ENCODE measurements around the gene CEP85L.

Gene CEP85L

DNA sequence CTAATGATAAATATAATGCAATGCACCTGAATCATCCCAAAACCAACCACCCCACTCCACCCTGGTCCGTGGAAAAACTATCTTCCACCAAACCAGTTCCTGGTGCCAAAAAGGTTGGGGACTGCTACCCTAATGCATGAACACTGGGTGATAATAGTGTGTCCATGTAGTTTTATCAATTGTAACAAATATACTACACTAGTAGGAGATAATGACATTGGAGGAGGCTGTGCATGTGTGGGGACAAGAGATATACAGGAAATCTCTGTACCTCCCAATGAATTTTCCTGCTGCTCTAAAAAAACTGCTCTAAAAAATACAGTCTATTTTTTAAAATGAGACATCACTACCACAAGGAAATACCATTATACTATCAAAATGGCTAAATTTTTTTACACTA lies 20.5 kb downstream of the CEP85L start:
- no peak for TF ChIP-seq EZH2 (IDR thresholded peaks at IDR 0.05; ENCODE audit: borderline replicate concordance, low read depth, low read length, severe bottlenecking)
- TF ChIP-seq, protein P1, sequence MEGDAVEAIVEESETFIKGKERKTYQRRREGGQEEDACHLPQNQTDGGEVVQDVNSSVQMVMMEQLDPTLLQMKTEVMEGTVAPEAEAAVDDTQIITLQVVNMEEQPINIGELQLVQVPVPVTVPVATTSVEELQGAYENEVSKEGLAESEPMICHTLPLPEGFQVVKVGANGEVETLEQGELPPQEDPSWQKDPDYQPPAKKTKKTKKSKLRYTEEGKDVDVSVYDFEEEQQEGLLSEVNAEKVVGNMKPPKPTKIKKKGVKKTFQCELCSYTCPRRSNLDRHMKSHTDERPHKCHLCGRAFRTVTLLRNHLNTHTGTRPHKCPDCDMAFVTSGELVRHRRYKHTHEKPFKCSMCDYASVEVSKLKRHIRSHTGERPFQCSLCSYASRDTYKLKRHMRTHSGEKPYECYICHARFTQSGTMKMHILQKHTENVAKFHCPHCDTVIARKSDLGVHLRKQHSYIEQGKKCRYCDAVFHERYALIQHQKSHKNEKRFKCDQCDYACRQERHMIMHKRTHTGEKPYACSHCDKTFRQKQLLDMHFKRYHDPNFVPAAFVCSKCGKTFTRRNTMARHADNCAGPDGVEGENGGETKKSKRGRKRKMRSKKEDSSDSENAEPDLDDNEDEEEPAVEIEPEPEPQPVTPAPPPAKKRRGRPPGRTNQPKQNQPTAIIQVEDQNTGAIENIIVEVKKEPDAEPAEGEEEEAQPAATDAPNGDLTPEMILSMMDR (IDR thresholded peaks at IDR 0.05; ENCODE audit: borderline replicate concordance, extremely low read depth, low read length, poor library complexity, severe bottlenecking): no peak
- H3K36me3 ChIP-seq (ENCODE audit: insufficient read depth, low read length): peaks cover 55% of the 10 kb centered on the region
- H3K9me3 ChIP-seq (ENCODE audit: insufficient read depth, low read length, severe bottlenecking): peaks cover 15% of the 10 kb centered on the region
- no peak for DNase-seq
- H3K4me1 ChIP-seq (ENCODE audit: insufficient read depth, low read length): no peaks in the 10 kb centered on the region
- H3K79me2 ChIP-seq (ENCODE audit: insufficient read depth, low read length): peaks cover 99% of the 10 kb centered on the region
- no peak overlapping the region for H3K4me2 ChIP-seq (ENCODE audit: insufficient read depth, low read length)
- peaks cover 2% of the 10 kb centered on the region; the same call in 1 of the 2 replicates for H4K20me1 ChIP-seq (ENCODE audit: insufficient read depth, low read length)
- no peak overlapping the region for H3K4me3 ChIP-seq (ENCODE audit: low read depth in 1 of 2, low read length in 2 of 2)
- ATAC-seq (ENCODE audit: insufficient read depth, low read depth): no peak
- H3K27me3 ChIP-seq (ENCODE audit: insufficient read depth, low read length, poor library complexity): no peaks in the 10 kb centered on the region
- no peak overlapping the region for H3K9ac ChIP-seq (ENCODE audit: low read depth, low read length)
- H2AFZ ChIP-seq (ENCODE audit: low read depth, low read length): no peak overlapping the region
- no peak overlapping the region for H3K27ac ChIP-seq (ENCODE audit: low read length)

DNA sequence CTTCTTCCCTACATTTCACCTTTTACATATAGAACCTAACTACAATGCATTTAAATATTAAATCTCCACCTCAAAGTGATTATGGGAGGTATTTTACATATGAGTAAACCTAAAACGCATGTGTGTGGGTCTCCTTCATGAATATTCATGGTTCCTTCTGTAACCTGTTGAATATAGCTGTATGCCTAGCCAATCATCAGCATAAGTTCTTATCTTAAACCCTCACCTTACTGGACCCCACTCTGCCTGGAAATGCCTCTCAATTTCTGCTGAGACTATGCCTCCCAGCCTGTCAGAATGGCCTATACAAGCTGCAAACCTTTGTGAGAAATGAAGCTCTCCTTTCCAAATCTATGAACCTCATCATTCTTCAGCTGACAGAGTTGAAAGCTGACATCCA lies 21.3 kb downstream of the CEP85L start:
- Histone ChIP-seq H3K9ac (ENCODE audit: low read depth, low read length) (no peak overlapping the region), H3K4me1 (ENCODE audit: insufficient read depth, low read length) (no peaks in the 10 kb centered on the region), H3K27me3 (ENCODE audit: insufficient read depth, low read length, poor library complexity) (no peaks in the 10 kb centered on the region), H3K79me2 (ENCODE audit: insufficient read depth, low read length) (peaks cover 99% of the 10 kb centered on the region), H3K4me3 (ENCODE audit: low read depth in 1 of 2, low read length in 2 of 2) (no peak overlapping the region), H4K20me1 (ENCODE audit: insufficient read depth, low read length) (peaks cover 2% of the 10 kb centered on the region; the same call in 1 of the 2 replicates), H3K9me3 (ENCODE audit: insufficient read depth, low read length, severe bottlenecking) (peaks cover 18% of the 10 kb centered on the region), H3K36me3 (ENCODE audit: insufficient read depth, low read length) (peaks cover 60% of the 10 kb centered on the region), H2AFZ (ENCODE audit: low read depth, low read length) (no peak overlapping the region), H3K4me2 (ENCODE audit: insufficient read depth, low read length) (no peak overlapping the region), H3K27ac (ENCODE audit: low read length) (no peak overlapping the region)
- ATAC-seq (ENCODE audit: insufficient read depth, low read depth): no peak
- no peak for TF ChIP-seq EZH2 (IDR thresholded peaks at IDR 0.05; ENCODE audit: borderline replicate concordance, low read depth, low read length, severe bottlenecking)
- TF ChIP-seq, protein P1 (IDR thresholded peaks at IDR 0.05; ENCODE audit: borderline replicate concordance, extremely low read depth, low read length, poor library complexity, severe bottlenecking): no peak
- DNase-seq: no peak

DNA sequence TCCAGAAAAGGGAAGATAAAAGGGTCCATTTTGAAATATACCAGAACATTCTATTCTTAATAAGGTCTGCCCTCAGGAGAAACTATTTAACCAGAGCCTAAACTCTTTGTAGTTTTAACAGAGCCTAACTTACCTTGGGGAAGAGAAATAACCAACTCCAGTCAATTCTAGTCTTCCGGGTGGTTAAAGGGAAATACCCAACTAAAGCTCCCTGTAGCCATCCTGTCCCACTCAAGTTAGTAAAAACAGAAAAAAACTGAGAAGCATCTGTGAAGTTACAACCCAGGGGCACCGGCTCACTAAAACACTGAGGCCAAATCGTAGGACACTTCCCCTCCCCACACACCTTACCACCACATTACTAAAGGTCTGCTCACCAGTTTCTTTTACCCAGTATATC lies 23.7 kb downstream of the CEP85L start:
- H3K36me3 ChIP-seq (ENCODE audit: insufficient read depth, low read length): peaks cover 60% of the 10 kb centered on the region
- H2AFZ ChIP-seq (ENCODE audit: low read depth, low read length): no peak overlapping the region
- no peaks in the 10 kb centered on the region for H3K27me3 ChIP-seq (ENCODE audit: insufficient read depth, low read length, poor library complexity)
- no peak overlapping the region for H3K27ac ChIP-seq (ENCODE audit: low read length)
- H3K4me2 ChIP-seq (ENCODE audit: insufficient read depth, low read length): no peak overlapping the region
- ATAC-seq (ENCODE audit: insufficient read depth, low read depth) (no peak), DNase-seq (no peak)
- H3K4me3 ChIP-seq (ENCODE audit: low read depth in 1 of 2, low read length in 2 of 2): no peak overlapping the region
- TF ChIP-seq, protein P1 (IDR thresholded peaks at IDR 0.05; ENCODE audit: borderline replicate concordance, extremely low read depth, low read length, poor library complexity, severe bottlenecking): no peak
- TF ChIP-seq EZH2 (IDR thresholded peaks at IDR 0.05; ENCODE audit: borderline replicate concordance, low read depth, low read length, severe bottlenecking): no peak
- H4K20me1 ChIP-seq (ENCODE audit: insufficient read depth, low read length): peaks cover 21% of the 10 kb centered on the region; the same call in 1 of the 2 replicates
- H3K79me2 ChIP-seq (ENCODE audit: insufficient read depth, low read length): peaks cover 99% of the 10 kb centered on the region
- H3K9me3 ChIP-seq (ENCODE audit: insufficient read depth, low read length, severe bottlenecking): peaks cover 18% of the 10 kb centered on the region
- no peak overlapping the region for H3K9ac ChIP-seq (ENCODE audit: low read depth, low read length)
- H3K4me1 ChIP-seq (ENCODE audit: insufficient read depth, low read length): no peaks in the 10 kb centered on the region

DNA sequence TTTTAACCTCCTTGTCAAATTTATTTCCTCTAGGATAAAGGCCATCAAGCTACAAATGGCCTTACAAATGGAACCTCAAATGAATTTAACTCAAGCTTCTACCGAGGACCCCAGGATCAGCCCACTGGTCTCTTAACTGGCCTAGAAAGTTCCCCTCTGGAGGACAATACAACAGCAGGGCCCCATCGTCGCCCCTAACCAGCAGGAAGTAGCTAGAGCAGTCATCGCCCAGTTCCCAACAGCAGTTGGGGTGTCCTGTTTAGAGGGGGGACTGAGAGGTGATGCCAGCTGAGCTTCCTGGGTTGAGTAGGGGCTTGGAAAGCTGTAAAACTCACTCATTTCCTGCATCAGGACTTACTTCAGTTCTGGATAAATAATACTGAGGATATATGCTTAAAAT lies 25.6 kb downstream of the CEP85L start:
- TF ChIP-seq EZH2 (IDR thresholded peaks at IDR 0.05; ENCODE audit: borderline replicate concordance, low read depth, low read length, severe bottlenecking): no peak
- TF ChIP-seq, protein P1 (IDR thresholded peaks at IDR 0.05; ENCODE audit: borderline replicate concordance, extremely low read depth, low read length, poor library complexity, severe bottlenecking): no peak
- no peaks in the 10 kb centered on the region for H3K4me1 ChIP-seq (ENCODE audit: insufficient read depth, low read length)
- H2AFZ ChIP-seq (ENCODE audit: low read depth, low read length): no peak overlapping the region
- H3K4me2 ChIP-seq (ENCODE audit: insufficient read depth, low read length): no peak overlapping the region
- peaks cover 18% of the 10 kb centered on the region for H3K9me3 ChIP-seq (ENCODE audit: insufficient read depth, low read length, severe bottlenecking)
- H3K79me2 ChIP-seq (ENCODE audit: insufficient read depth, low read length): peaks cover 100% of the 10 kb centered on the region
- H4K20me1 ChIP-seq (ENCODE audit: insufficient read depth, low read length): peaks cover 31% of the 10 kb centered on the region; the same call in 1 of the 2 replicates
- no peak for ATAC-seq (ENCODE audit: insufficient read depth, low read depth)
- peaks cover 47% of the 10 kb centered on the region for H3K36me3 ChIP-seq (ENCODE audit: insufficient read depth, low read length)
- no peak overlapping the region for H3K9ac ChIP-seq (ENCODE audit: low read depth, low read length)
- no peak overlapping the region for H3K4me3 ChIP-seq (ENCODE audit: low read depth in 1 of 2, low read length in 2 of 2)
- DNase-seq: no peak
- H3K27me3 ChIP-seq (ENCODE audit: insufficient read depth, low read length, poor library complexity): no peaks in the 10 kb centered on the region
- H3K27ac ChIP-seq (ENCODE audit: low read length): no peak overlapping the region
